ENCODE measurements around the gene TSPAN18. TPM values are rescaled to one million over a fixed set of nuclear protein-coding genes. Genes with fewer than 3 reads are reported as not detected.

The TSPAN18 gene
- total and polyA plus RNA-seq, 8 donors, result 27.2 to 85.8 (median 63.7) TPM

GRCh38 chr11:44755556-44756523 is 29.1 kb downstream of the TSPAN18 start:
- H3K4me1 ChIP-seq, result no peaks in the 10 kb centered on the region
- H3K36me3 ChIP-seq, result no peaks in the 10 kb centered on the region
- no peak for TF ChIP-seq CTCF (IDR thresholded peaks at IDR 0.05)
- no peak overlapping the region for H3K27ac ChIP-seq
- peaks cover 0 to 14% of the 10 kb centered on the region in 2 donors for H3K9me3 ChIP-seq
- no peaks in the 10 kb centered on the region for H3K27me3 ChIP-seq
- DNase-seq (no peak), ATAC-seq (no peak)
- intact Hi-C loops (cut with DNase I), result no loop called here
- H3K4me3 ChIP-seq, result no peak overlapping the region

DNA sequence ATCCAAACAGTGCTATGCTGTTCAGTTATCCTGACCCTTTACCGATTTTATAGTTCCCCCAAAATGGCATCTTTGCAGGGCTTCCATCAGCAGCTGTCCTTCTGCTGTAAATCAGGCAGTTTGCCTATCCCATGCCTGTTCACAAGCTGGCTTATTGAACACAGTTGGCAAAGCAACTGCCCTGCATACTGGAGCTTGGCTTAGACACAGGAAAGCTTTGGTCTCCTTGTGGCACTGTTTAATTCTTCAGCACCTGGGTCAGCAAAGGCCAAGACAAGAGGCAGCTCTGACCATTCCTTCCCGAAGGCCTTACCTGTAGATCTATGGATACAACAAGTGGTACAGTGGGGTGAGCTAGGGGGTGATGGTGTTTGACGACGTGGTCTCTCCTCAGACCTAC is 32.2 kb downstream of the TSPAN18 start:
- no peak overlapping the region for H3K27ac ChIP-seq
- no peak for TF ChIP-seq CTCF (IDR thresholded peaks at IDR 0.05)
- H3K4me3 ChIP-seq, result no peak overlapping the region
- H3K36me3 ChIP-seq, result no peaks in the 10 kb centered on the region
- ATAC-seq (no peak), DNase-seq (no peak)
- intact Hi-C loops (cut with DNase I), result no loop called here
- peaks cover 0 to 14% of the 10 kb centered on the region in 2 donors for H3K9me3 ChIP-seq
- H3K4me1 ChIP-seq, result peaks cover 0 to 5% of the 10 kb centered on the region in 2 donors
- H3K27me3 ChIP-seq, result no peaks in the 10 kb centered on the region

- Histone ChIP-seq H3K9me3 (peaks cover 0 to 14% of the 10 kb centered on the region in 2 donors), H3K4me3 (no peak overlapping the region), H3K27ac (no peak overlapping the region), H3K27me3 (no peaks in the 10 kb centered on the region), H3K36me3 (no peaks in the 10 kb centered on the region), H3K4me1 (peaks cover 0 to 5% of the 10 kb centered on the region in 2 donors)
- TF ChIP-seq CTCF (IDR thresholded peaks at IDR 0.05), result no peak
- intact Hi-C loops (cut with DNase I), result no loop called here
- no peak for DNase-seq
- no peak for ATAC-seq
Observed at GRCh38 chr11:44759743-44760476, 33.1 kb downstream of the TSPAN18 start.

DNA sequence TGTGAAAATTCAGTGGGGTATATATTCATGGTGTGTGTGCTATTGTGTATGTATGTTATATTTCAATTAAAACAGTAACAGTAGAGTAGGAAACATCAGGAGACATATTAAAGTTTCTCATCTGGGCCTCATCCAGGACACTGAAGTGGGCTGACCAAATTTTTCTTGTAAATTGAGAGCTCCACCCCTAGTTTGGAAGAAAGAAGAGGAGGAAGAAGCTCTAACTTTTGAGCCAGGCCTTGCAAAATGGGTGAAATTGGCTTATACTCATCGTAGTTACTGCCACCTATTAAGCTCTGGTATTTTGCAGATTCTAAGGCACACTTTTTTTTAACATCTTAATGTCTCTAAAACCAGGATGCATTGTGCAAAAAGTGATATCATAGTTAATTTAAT is 33.7 kb downstream of the TSPAN18 start:
- ATAC-seq (no peak), DNase-seq (no peak)
- no peak overlapping the region for H3K27ac ChIP-seq
- TF ChIP-seq CTCF (IDR thresholded peaks at IDR 0.05), result no peak
- H3K4me1 ChIP-seq, result peaks cover 0 to 5% of the 10 kb centered on the region in 2 donors
- no peaks in the 10 kb centered on the region for H3K27me3 ChIP-seq
- H3K4me3 ChIP-seq, result no peak overlapping the region
- intact Hi-C loops (cut with DNase I), result no loop called here
- peaks cover 0 to 14% of the 10 kb centered on the region in 2 donors for H3K9me3 ChIP-seq
- no peaks in the 10 kb centered on the region for H3K36me3 ChIP-seq
